GM18951 (cell line): ENCODE data around the gene OPTC.
"Not testable (repeated sequence)": the region's sequence is repeated elsewhere in the genome, so short reads cannot be mapped to it uniquely, and the experiment has no call there.

ENCODE experiments used
- POLR2A ChIP-seq: IDR thresholded peaks from 4 replicates; pipeline ENCODE4 v1.6.1; 2011; ENCODE audit warnings: mild to moderate bottlenecking; ENCODE audit not compliant: insufficient read length, insufficient read depth; ENCODE audit errors: extremely low read depth
- in situ Hi-C: fragments of 300-500 bp; cut with MboI; formaldehyde crosslinking; loops from one replicate; pipeline ENCODE4 v1.12.0; 2022; ENCODE audit warnings: low sequenced_read_pairs, mixed read lengths, inconsistent platforms; ENCODE audit not compliant: unreplicated experiment

OPTC gene

GRCh38 chr1:203506858-203507626 lies 13.1 kb downstream of the OPTC start:
- no peak for TF ChIP-seq POLR2A
- in situ Hi-C loops: loop anchor here (10.0 kb wide), 1 partner anchor 198 kb away; no protein-coding TSS in a partner anchor

GRCh38 chr1:203507759-203508158 lies 13.8 kb downstream of the OPTC start:
- in situ Hi-C loops: loop anchor here (10.0 kb wide), 1 partner anchor 197 kb away; no protein-coding TSS in a partner anchor
- no peak for TF ChIP-seq POLR2A

GRCh38 chr1:203508463-203509073 lies 14.6 kb downstream of the OPTC start:
- in situ Hi-C loops: loop anchor here (10.0 kb wide), 1 partner anchor 196 kb away; no protein-coding TSS in a partner anchor
- TF ChIP-seq POLR2A: no peak

GRCh38 chr1:203509135-203509534 lies 15.2 kb downstream of the OPTC start:
- in situ Hi-C loops: loop anchor here (10.0 kb wide), 1 partner anchor 196 kb away; no protein-coding TSS in a partner anchor
- no peak for TF ChIP-seq POLR2A

GRCh38 chr1:203511513-203511912 lies 17.6 kb downstream of the OPTC start:
- TF ChIP-seq POLR2A: no peak
- in situ Hi-C loops: no loop called here

GRCh38 chr1:203511930-203512329 lies 18.0 kb downstream of the OPTC start:
- no peak for TF ChIP-seq POLR2A
- in situ Hi-C loops: no loop called here

GRCh38 chr1:203512517-203512847 lies 18.5 kb downstream of the OPTC start:
- in situ Hi-C loops: no loop called here
- TF ChIP-seq POLR2A: no peak

GRCh38 chr1:203512848-203513584 lies 19.1 kb downstream of the OPTC start:
- in situ Hi-C loops: no loop called here
- TF ChIP-seq POLR2A: no peak

- TF ChIP-seq POLR2A: no peak
- in situ Hi-C loops: no loop called here
Observed at GRCh38 chr1:203513585-203514031, 19.7 kb downstream of the OPTC start.

- no peak for TF ChIP-seq POLR2A
- in situ Hi-C loops: no loop called here
Observed at GRCh38 chr1:203516184-203516583, 22.2 kb downstream of the OPTC start.

GRCh38 chr1:203516906-203517305 lies 23.0 kb downstream of the OPTC start:
- in situ Hi-C loops: no loop called here
- no peak for TF ChIP-seq POLR2A

GRCh38 chr1:203517426-203518110 lies 23.6 kb downstream of the OPTC start:
- in situ Hi-C loops: no loop called here
- TF ChIP-seq POLR2A: no peak

- in situ Hi-C loops: not testable (repeated sequence)
Observed at GRCh38 chr1:203518139-203518538, 24.2 kb downstream of the OPTC start.
